HFFc6 (cell line): ENCODE data around the gene PLXNB1. TPM values are rescaled to one million over a fixed set of nuclear protein-coding genes. Genes with fewer than 3 reads are reported as not detected.
"Not testable (repeated sequence)": the region's sequence is repeated elsewhere in the genome, so short reads cannot be mapped to it uniquely, and the experiment has no call there.

ENCODE experiments used
- DNase-seq: peaks from one replicate; pipeline ENCODE4 v3.0.0-alpha.2; 2018
- H3K27ac Mint-ChIP-seq: 2 replicates; pipeline ENCODE4 v1.8.0; 2020; ENCODE audit warnings: mild to moderate bottlenecking, mixed read lengths
- H3K27me3 Mint-ChIP-seq: 2 replicates; pipeline ENCODE4 v1.8.0; 2021; ENCODE audit warnings: mild to moderate bottlenecking, moderate library complexity, mixed read lengths; ENCODE audit not compliant: insufficient read depth
- H3K36me3 Mint-ChIP-seq: 2 replicates; pipeline ENCODE4 v1.8.0; 2021; ENCODE audit warnings: low read depth, mixed read lengths
- H3K4me1 Mint-ChIP-seq: 2 replicates; pipeline ENCODE4 v1.8.0; 2020; ENCODE audit warnings: low read depth, mixed read lengths
- H3K4me3 Mint-ChIP-seq: 2 replicates; pipeline ENCODE4 v1.8.0; 2020; ENCODE audit warnings: mild to moderate bottlenecking, moderate library complexity, mixed read lengths
- H3K9me3 Mint-ChIP-seq: 2 replicates; pipeline ENCODE4 v1.8.0; 2020; ENCODE audit warnings: mild to moderate bottlenecking, mixed read lengths
- total RNA-seq, 6 experiments: library from RNA; stranded (reverse); fragmentation: NEBNext Ultra II Directional; extraction: Animal tissue kit (Norgen Biotek cat#: 25700); gene quantifications; 2 replicates in 1 of 6; 3 replicates in 5 of 6; pipeline ENCODE4 v1.2.3, GENCODE V29; 2021
- TF ChIP-seq, protein P1 (sequence below): fragments of 200-600 bp; sonication (generic); IDR thresholded peaks from 2 replicates; pipeline ENCODE4 v1.5.0; 2021; ENCODE audit warnings: antibody characterized with exemption, mild to moderate bottlenecking

Gene PLXNB1
- total RNA-seq, 6 experiments from 2014 or later, result 11.1 to 15.5 (median 12.8) TPM

DNA sequence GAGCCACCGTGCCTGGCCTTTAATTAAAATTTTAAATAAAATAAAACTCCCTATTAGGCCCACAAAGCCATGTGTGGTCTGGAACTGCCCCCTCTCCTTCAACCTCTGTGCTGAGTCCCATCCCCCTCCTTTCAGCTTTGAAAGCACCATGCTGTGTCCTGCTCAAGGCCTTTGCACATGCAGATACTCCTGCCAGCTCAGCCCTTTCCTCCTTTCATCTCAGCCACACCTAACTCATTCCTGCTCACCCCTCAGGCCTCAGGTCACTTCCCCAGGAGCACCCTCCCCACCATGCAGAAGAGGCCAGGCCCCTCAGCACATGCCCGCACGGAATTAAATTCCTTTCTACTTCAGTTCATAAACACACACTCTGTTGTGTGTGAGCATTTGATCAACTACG lies 44.7 kb upstream of the PLXNB1 start:
- no peaks in the 10 kb centered on the region for H3K9me3 Mint-ChIP-seq

DNA sequence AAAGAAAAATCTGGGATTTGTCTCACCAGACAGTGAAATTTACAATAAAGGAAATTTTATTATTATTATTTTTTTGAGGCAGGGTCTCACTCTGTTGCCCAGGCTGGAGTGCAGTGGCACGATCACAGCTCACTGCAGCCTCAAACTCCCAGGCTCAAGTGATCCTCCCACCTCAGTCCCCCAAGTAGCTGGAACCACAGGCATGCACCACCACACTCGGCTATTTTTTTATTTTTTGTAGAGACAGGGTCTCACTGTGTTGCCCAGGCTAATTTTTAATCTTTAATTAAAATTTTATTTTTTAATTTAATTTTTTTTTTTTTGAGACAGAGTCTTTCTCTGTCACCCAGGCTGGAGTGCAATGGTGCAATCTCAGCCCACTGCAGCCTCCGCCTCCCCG lies 44.1 kb upstream of the PLXNB1 start:
- not testable (repeated sequence) for H3K27ac Mint-ChIP-seq, H3K36me3 Mint-ChIP-seq, H3K9me3 Mint-ChIP-seq, H3K4me3 Mint-ChIP-seq, H3K27me3 Mint-ChIP-seq, DNase-seq
- peaks cover 21% of the 10 kb centered on the region for H3K4me1 Mint-ChIP-seq

More for the DNA sequence above, 44.7 kb upstream of the PLXNB1 start:
- peaks cover 15% of the 10 kb centered on the region for H3K4me1 Mint-ChIP-seq
- H3K27ac Mint-ChIP-seq, result no peak overlapping the region
- H3K27me3 Mint-ChIP-seq, result peaks cover 3% of the 10 kb centered on the region
- TF ChIP-seq, protein P1, sequence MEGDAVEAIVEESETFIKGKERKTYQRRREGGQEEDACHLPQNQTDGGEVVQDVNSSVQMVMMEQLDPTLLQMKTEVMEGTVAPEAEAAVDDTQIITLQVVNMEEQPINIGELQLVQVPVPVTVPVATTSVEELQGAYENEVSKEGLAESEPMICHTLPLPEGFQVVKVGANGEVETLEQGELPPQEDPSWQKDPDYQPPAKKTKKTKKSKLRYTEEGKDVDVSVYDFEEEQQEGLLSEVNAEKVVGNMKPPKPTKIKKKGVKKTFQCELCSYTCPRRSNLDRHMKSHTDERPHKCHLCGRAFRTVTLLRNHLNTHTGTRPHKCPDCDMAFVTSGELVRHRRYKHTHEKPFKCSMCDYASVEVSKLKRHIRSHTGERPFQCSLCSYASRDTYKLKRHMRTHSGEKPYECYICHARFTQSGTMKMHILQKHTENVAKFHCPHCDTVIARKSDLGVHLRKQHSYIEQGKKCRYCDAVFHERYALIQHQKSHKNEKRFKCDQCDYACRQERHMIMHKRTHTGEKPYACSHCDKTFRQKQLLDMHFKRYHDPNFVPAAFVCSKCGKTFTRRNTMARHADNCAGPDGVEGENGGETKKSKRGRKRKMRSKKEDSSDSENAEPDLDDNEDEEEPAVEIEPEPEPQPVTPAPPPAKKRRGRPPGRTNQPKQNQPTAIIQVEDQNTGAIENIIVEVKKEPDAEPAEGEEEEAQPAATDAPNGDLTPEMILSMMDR, result no peak
- no peak overlapping the region for H3K4me3 Mint-ChIP-seq
- no peak for DNase-seq
- H3K36me3 Mint-ChIP-seq, result peaks cover 5% of the 10 kb centered on the region; the same call in 1 of the 2 replicates

DNA sequence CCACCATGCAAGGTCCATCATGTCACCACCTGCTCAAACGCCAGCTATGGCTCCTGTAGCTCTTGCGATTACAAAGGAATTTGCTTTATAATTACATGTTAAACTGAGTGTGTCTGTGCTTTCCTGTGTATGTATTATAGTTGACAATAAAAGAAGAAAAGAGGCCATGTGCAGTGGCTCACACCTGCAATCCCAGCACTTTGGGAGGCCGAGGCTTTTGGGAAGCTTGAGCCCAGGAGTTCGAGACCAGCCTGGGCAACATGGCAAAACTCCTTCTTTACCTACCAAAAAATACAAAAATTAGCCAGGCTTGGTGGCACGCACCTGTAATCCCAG lies 43.7 kb upstream of the PLXNB1 start:
- H3K4me1 Mint-ChIP-seq, result peaks cover 25% of the 10 kb centered on the region
- H3K9me3 Mint-ChIP-seq, result no peaks in the 10 kb centered on the region
- H3K27ac Mint-ChIP-seq, result peak overlapping the region; percentile 100
- peaks cover 11% of the 10 kb centered on the region; the same call in 1 of the 2 replicates for H3K36me3 Mint-ChIP-seq
- TF ChIP-seq, protein P1, result no peak
- H3K27me3 Mint-ChIP-seq, result peaks cover 5% of the 10 kb centered on the region
- H3K4me3 Mint-ChIP-seq, result peak overlapping the region; percentile 99; the same call in 1 of the 2 replicates
- DNase-seq, result no peak

DNA sequence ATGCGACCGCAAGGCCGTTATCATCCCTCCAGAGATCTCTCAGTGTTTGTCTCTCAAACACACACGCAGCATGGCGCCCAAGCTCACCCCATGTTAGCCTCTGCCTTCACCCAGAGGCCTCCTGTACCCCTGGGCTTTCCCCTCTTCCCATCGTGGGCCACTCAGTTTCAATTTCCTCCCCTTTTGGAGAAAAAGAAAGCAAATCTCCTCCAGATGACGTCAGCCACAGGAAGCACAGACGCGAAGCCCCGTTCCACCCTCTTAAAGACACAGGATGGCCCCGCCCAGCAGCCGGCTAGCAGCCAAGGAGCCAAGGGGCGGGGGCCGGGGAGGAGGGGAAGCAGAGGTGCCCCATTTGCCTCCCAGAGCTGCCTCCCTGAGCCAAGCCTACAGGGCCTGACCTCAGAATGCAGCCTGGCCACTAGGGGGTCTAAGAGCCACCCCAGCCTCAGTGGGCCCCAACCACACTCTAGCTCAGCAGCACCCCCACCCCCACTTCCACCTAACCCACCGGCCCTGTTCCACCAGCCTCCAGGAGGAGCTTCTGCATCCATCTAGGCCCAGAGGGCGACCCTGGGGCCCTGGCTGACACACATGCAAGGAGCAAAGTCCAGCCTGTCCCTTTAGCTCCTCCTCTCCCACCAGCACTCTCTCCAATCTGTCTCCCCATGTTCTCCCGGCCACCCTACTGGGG lies 43.2 kb upstream of the PLXNB1 start:
- Mint-ChIP-seq H3K36me3 (peaks cover 12% of the 10 kb centered on the region; the same call in 1 of the 2 replicates), H3K27ac (peak overlapping the region; percentile 100), H3K27me3 (peaks cover 5% of the 10 kb centered on the region), H3K4me3 (peak overlapping the region; percentile 99), H3K4me1 (peaks cover 30% of the 10 kb centered on the region), H3K9me3 (no peaks in the 10 kb centered on the region)
- TF ChIP-seq, protein P1, result peak; percentile 74
- DNase-seq, result peak; percentile 84

DNA sequence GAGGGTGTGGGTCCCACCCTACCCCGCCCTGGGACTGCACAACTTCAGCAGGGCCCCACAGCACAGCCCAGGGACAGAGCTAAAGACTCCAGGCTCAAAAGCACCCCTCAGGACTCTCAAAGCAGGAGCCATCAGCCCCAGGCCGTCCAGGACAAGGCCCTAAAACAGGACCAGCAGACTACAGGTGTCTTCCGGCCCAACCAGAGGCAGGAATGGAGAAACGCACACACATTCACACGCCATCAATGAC lies 42.7 kb upstream of the PLXNB1 start:
- TF ChIP-seq, protein P1, result no peak
- Mint-ChIP-seq H3K9me3 (no peaks in the 10 kb centered on the region), H3K4me3 (peak overlapping the region; percentile 99), H3K27me3 (peaks cover 5% of the 10 kb centered on the region), H3K4me1 (peaks cover 35% of the 10 kb centered on the region), H3K36me3 (peaks cover 17% of the 10 kb centered on the region; the same call in 1 of the 2 replicates), H3K27ac (peak overlapping the region; percentile 100)
- no peak for DNase-seq

DNA sequence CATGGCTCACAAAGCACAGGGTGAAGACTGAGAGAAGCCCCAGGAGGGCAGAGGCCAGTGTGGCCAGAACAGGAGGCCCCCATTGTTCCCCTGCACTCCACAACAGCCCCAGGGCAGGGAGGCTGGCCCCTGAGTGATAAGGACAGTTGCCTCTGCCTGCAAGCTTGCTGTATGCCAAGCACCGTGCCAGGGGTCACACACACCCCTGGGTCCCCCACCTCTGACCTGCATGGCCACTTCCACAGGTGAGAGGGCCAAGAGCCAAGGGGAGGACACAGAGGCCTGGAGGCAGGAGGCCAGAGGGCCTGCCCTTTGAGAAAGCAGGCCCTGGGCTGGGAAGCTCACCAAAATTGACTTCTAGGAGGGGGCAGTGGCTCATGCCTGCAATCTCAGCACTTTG lies 40.4 kb upstream of the PLXNB1 start:
- TF ChIP-seq, protein P1, result no peak
- Mint-ChIP-seq H3K4me3 (no peak overlapping the region; the same call in 1 of the 2 replicates), H3K27ac (peak overlapping the region; percentile 42), H3K27me3 (peaks cover 5% of the 10 kb centered on the region), H3K36me3 (peaks cover 24% of the 10 kb centered on the region), H3K4me1 (peaks cover 57% of the 10 kb centered on the region), H3K9me3 (no peaks in the 10 kb centered on the region)
- no peak for DNase-seq
